22Rv1 (cell line): ENCODE data around the gene PIGN.

Experiments used
- CTCF ChIP-seq: fragments of 450-650 bp; IDR thresholded peaks from 2 replicates; pipeline ENCODE4 v1.5.1; 2017; ENCODE audit warnings: mild to moderate bottlenecking
- ZFX ChIP-seq: fragments of 450-650 bp; IDR thresholded peaks from 2 replicates; pipeline ENCODE4 v1.6.1; 2017; ENCODE audit warnings: antibody characterized with exemption, borderline replicate concordance

GRCh38 chr18:62070302-62070701 is 116.6 kb downstream of the PIGN start:
- TF ChIP-seq CTCF (no peak), ZFX (no peak)
